Measurements from ENCODE around the gene ABRACL. TPM values are rescaled to one million over a fixed set of nuclear protein-coding genes. Genes with fewer than 3 reads are reported as not detected.

ABRACL gene
- total and polyA plus RNA-seq, 2 donors (not counting 3 experiments of a cell fraction or from before 2014, with no cell fraction given): 54.4 to 87.4 TPM

DNA sequence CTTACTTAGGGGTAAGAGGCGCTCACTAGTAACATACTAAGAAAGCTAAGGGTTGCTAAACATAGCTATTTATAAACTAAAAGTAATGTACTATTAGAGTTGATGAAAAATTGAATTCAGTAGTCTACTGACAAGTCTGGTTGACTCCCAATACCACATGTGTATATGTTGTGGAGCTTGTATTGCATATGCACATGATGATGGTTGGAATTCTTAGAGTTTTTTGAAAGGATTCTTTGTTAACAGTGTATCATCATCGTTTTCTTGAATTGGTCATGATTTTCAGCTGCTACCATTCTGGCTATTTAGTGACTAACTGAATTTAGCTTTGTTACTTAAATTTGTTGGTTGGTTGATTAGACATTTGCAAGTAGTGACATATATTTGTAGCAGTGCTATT, 27.2 kb downstream of the ABRACL start:
- H3K4me1 ChIP-seq (ENCODE audit: control insufficient read depth, extremely low read depth, insufficient read depth, low read length): no peaks in the 10 kb centered on the region
- no peaks in the 10 kb centered on the region for H3K36me3 ChIP-seq (ENCODE audit: control insufficient read depth in 2 of 2, extremely low read depth in 1 of 2, insufficient read depth in 2 of 2, low read length in 2 of 2)
- H3K27ac ChIP-seq (ENCODE audit: insufficient read depth, low read depth, low read length): no peak overlapping the region
- TF ChIP-seq JUN (IDR thresholded peaks at IDR 0.05; ENCODE audit: borderline replicate concordance, insufficient read depth, insufficient read length, low read depth): no peak
- TF ChIP-seq MAX (IDR thresholded peaks at IDR 0.05; ENCODE audit: insufficient read depth, insufficient read length): no peak
- no peak for TF ChIP-seq EZH2 (IDR thresholded peaks at IDR 0.05; ENCODE audit: borderline replicate concordance, low read depth, low read length, severe bottlenecking)
- TF ChIP-seq FOS (IDR thresholded peaks at IDR 0.05; ENCODE audit: borderline replicate concordance, insufficient read depth, low read length): no peak
- TF ChIP-seq, protein P1, sequence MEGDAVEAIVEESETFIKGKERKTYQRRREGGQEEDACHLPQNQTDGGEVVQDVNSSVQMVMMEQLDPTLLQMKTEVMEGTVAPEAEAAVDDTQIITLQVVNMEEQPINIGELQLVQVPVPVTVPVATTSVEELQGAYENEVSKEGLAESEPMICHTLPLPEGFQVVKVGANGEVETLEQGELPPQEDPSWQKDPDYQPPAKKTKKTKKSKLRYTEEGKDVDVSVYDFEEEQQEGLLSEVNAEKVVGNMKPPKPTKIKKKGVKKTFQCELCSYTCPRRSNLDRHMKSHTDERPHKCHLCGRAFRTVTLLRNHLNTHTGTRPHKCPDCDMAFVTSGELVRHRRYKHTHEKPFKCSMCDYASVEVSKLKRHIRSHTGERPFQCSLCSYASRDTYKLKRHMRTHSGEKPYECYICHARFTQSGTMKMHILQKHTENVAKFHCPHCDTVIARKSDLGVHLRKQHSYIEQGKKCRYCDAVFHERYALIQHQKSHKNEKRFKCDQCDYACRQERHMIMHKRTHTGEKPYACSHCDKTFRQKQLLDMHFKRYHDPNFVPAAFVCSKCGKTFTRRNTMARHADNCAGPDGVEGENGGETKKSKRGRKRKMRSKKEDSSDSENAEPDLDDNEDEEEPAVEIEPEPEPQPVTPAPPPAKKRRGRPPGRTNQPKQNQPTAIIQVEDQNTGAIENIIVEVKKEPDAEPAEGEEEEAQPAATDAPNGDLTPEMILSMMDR (IDR thresholded peaks at IDR 0.05; ENCODE audit: extremely low read depth in 1 of 2, insufficient read depth in 1 of 2, low read depth in 1 of 2, low read length in 2 of 2): no peak
- no peaks in the 10 kb centered on the region for H4K20me1 ChIP-seq (replicated peaks; ENCODE audit: control insufficient read depth, extremely low read depth, insufficient read depth, low read length)
- ChIA-PET CTCF (interaction anchor here (1.1 kb wide), 1 partner anchor 12 kb away, joined by 3 read pairs; no protein-coding TSS in a partner anchor), POLR2A (no interaction called here)
- FAIRE-seq (no peak), DNase-seq (ENCODE audit: low read depth, low spot score) (no peak)
- no peak overlapping the region for H3K4me3 ChIP-seq (replicated peaks in 1 of 3; ENCODE audit: insufficient read depth in 1 of 3, low read depth in 1 of 3, low read length in 3 of 3)
- dilution Hi-C loops (cut with MboI; ENCODE audit: extremely low pct_ligation_motif_present, low sequenced_read_pairs) (no loop called here), intact Hi-C loops (cut with micrococcal nuclease) (no loop called here)
- H3K9me3 ChIP-seq (replicated peaks; ENCODE audit: control insufficient read depth, insufficient read depth, low read length): no peaks in the 10 kb centered on the region
- no peak overlapping the region for H3K4me2 ChIP-seq (ENCODE audit: insufficient read depth, low read length)
- H3K27me3 ChIP-seq (ENCODE audit: control insufficient read depth in 2 of 2, insufficient read depth in 2 of 2, low read length in 2 of 2): peaks cover 0 to 11% of the 10 kb centered on the region in 2 experiments
- no peak overlapping the region for H3K9ac ChIP-seq (replicated peaks; ENCODE audit: extremely low read depth, insufficient read depth, low read length)
- H3K79me2 ChIP-seq (ENCODE audit: control insufficient read depth, insufficient read depth, low read length): no peaks in the 10 kb centered on the region
- H2AFZ ChIP-seq (ENCODE audit: low read depth, low read length): no peak overlapping the region
- BruUV-seq (replicated peaks): no TSS peak
- H3K9me1 ChIP-seq (replicated peaks; ENCODE audit: control insufficient read depth, extremely low read depth, insufficient read depth, low read length): no peaks in the 10 kb centered on the region

DNA sequence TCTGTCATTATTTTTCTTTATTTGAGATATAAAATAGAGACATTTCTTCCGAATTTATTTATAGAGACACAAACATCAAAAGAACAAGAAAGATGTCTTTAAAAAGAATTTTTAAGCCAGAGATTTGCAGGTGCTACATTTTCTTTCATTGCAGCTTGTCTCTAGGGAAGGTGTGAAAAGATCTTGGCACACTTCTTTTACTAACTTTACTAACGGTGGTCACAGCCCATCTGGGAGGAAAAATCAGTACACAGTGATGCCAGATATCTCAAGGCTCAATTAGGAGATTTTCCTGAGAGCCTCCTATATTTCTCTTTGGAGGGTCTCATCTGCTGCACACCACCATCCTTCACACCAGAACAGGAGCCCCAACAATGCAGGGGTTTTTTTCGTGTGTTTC, 29.5 kb downstream of the ABRACL start:
- no peaks in the 10 kb centered on the region for H3K9me1 ChIP-seq (replicated peaks; ENCODE audit: control insufficient read depth, extremely low read depth, insufficient read depth, low read length)
- no peaks in the 10 kb centered on the region for H3K9me3 ChIP-seq (replicated peaks; ENCODE audit: control insufficient read depth, insufficient read depth, low read length)
- no peaks in the 10 kb centered on the region for H3K36me3 ChIP-seq (ENCODE audit: control insufficient read depth in 2 of 2, extremely low read depth in 1 of 2, insufficient read depth in 2 of 2, low read length in 2 of 2)
- no peak overlapping the region for H3K27ac ChIP-seq (ENCODE audit: insufficient read depth, low read depth, low read length)
- FAIRE-seq (no peak), DNase-seq (ENCODE audit: low read depth, low spot score) (no peak)
- H2AFZ ChIP-seq (ENCODE audit: low read depth, low read length): no peak overlapping the region
- ChIA-PET CTCF (no interaction called here), POLR2A (no interaction called here)
- peaks cover 0 to 6% of the 10 kb centered on the region in 2 experiments for H3K27me3 ChIP-seq (ENCODE audit: control insufficient read depth in 2 of 2, insufficient read depth in 2 of 2, low read length in 2 of 2)
- no peaks in the 10 kb centered on the region for H3K4me1 ChIP-seq (ENCODE audit: control insufficient read depth, extremely low read depth, insufficient read depth, low read length)
- intact Hi-C loops (cut with micrococcal nuclease): no loop called here
- no peak overlapping the region for H3K4me2 ChIP-seq (ENCODE audit: insufficient read depth, low read length)
- TF ChIP-seq JUN (IDR thresholded peaks at IDR 0.05; ENCODE audit: borderline replicate concordance, insufficient read depth, insufficient read length, low read depth): no peak
- dilution Hi-C loops (cut with MboI; ENCODE audit: extremely low pct_ligation_motif_present, low sequenced_read_pairs): no loop called here
- H3K79me2 ChIP-seq (ENCODE audit: control insufficient read depth, insufficient read depth, low read length): no peaks in the 10 kb centered on the region
- no peaks in the 10 kb centered on the region for H4K20me1 ChIP-seq (replicated peaks; ENCODE audit: control insufficient read depth, extremely low read depth, insufficient read depth, low read length)
- no peak overlapping the region for H3K9ac ChIP-seq (replicated peaks; ENCODE audit: extremely low read depth, insufficient read depth, low read length)
- BruUV-seq (replicated peaks): no TSS peak
- H3K4me3 ChIP-seq (replicated peaks in 1 of 3; ENCODE audit: insufficient read depth in 1 of 3, low read depth in 1 of 3, low read length in 3 of 3): no peak overlapping the region
